ENCODE measurements around the gene PLA2G15.

PLA2G15 gene, protein sequence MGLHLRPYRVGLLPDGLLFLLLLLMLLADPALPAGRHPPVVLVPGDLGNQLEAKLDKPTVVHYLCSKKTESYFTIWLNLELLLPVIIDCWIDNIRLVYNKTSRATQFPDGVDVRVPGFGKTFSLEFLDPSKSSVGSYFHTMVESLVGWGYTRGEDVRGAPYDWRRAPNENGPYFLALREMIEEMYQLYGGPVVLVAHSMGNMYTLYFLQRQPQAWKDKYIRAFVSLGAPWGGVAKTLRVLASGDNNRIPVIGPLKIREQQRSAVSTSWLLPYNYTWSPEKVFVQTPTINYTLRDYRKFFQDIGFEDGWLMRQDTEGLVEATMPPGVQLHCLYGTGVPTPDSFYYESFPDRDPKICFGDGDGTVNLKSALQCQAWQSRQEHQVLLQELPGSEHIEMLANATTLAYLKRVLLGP

DNA sequence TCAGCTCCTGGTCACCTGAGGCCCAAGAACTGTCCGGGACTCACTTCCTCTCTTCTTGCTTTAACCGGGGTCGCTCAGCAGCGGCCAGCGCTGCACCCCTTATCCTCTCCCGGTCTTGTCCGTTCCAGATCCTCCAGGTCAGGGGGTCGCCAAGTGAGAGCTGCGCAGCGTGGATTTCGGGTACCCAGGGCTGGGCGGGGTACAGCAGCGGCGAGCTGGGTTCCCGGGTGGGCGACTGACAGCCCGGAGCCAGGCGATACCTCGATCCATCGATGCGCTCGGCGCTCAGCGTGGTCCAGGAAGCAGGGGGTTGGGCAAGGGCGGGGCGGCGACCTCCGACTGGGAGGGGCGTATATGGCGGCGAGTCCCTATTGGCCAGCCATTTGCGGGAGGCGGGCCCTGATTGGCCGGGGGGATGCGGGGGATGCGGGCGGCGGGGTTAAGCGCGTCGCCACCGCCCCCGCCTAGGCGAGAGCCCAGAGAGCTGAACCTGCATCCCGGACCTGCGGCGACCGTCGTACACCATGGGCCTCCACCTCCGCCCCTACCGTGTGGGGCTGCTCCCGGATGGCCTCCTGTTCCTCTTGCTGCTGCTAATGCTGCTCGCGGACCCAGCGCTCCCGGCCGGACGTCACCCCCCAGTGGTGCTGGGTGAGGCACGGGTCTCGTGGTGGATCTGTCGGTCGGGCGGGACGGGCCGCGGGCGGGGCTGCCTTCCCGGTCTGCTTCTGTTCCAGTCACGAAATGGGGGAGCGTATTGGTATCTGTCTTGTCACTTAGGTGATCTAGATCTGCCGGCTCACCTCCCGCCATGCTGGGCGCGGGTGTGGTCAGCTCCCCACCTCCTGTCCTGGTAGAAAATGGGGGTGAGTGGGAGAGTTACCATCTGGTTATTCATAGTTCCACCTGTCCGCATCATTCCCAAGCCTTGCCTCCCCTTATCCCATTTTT is at the start of gene PLA2G15:
Gene PLA2G15 (plus strand): TSS at position 471 of the 951 bp plus-strand sequence. CDS start 54 bp downstream, at position 525.
- peak; percentile 91 for DNase-seq (ENCODE audit: low read depth, low spot score)

DNA sequence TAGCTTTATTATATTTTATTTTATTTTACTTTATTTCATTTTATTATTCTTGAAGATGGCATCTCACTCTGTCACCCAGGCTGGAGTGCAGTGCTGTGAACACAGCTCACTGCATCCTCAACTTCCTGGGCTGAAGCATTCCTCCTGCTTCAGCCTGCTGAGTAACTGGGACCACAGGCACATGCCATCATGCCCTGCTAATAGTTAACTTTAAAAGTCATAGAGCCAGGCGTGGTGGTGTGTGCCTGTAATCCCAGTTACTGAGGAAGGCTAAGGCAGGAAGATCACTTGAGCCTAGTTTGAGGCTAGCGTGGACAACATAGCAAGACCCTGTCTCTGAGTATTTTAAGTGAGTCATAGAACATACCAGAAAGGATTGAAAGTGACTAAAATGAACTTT is 47.9 kb upstream of the PLA2G15 start:
- DNase-seq (ENCODE audit: low read depth, low spot score): no peak

GRCh38 chr16:68200088-68200783 is 44.9 kb upstream of the PLA2G15 start:
- DNase-seq (ENCODE audit: low read depth, low spot score): no peak

- no peak for DNase-seq (ENCODE audit: low read depth, low spot score)
Observed at GRCh38 chr16:68202091-68202519, 43.1 kb upstream of the PLA2G15 start.

- no peak for DNase-seq (ENCODE audit: low read depth, low spot score)
Observed at GRCh38 chr16:68206245-68206644, 38.9 kb upstream of the PLA2G15 start.

DNA sequence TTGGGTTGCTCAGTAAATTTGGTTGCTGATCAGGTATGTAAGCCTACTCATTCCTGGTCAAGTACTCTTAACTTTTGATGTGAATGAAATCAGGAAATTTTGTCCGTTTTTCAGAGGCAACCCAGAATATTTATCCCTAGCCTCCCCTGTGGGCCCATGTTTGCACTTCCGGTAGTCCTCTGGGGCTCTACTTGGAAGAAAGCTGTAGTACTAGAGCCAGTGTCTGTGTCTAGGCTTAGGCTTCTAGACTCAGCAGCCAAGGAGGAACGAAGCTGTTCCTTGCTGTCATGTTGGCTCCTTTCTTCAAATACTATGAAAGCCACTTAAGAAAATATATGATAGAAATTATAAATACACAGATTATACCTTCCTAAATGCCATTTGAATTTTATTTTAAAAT is 30.4 kb upstream of the PLA2G15 start:
- no peak for DNase-seq (ENCODE audit: low read depth, low spot score)

- no peak for DNase-seq (ENCODE audit: low read depth, low spot score)
Observed at GRCh38 chr16:68215302-68215701, 29.9 kb upstream of the PLA2G15 start.

DNA sequence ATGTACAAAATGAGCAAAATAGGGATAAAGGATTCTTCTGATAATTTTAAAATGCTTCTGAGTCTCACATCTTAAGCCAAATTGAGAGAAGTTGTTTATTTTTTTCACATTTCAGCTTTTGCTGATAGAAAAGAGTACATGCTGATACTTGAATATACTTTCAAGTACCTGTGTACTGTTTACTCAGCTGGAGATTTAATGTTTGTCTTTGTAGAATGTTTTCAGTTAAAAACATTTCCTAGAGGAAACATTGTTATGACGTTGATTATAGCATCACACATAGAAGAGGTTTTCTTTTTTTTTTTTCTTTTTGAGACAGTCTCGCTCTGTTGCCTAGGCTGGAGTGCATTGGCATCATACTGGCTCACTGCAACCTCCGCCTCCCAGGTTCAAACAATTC is 28.9 kb upstream of the PLA2G15 start:
- DNase-seq (ENCODE audit: low read depth, low spot score): no peak

- no peak for DNase-seq (ENCODE audit: low read depth, low spot score)
Observed at GRCh38 chr16:68217506-68217905, 27.7 kb upstream of the PLA2G15 start.

- no peak for DNase-seq (ENCODE audit: low read depth, low spot score)
Observed at GRCh38 chr16:68219725-68220351, 25.3 kb upstream of the PLA2G15 start.

DNA sequence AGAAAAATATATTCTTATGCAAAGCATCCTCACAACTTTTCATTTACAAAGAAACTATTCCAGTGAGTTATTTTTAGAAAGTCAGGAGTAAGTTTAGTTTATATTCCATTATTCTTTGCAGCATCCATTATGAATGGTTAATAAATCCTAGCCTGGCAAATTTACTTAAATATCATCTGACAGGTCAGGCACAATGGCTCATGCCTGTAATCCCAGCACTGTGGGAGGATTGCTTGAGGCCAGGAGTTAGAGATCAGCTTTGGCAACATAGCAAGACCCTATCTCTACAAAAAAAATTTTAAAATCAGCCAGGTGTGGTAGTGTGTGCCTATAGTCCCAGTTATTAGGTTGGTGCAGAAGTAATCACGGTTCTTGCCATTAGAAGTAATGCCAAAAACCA is 22.1 kb upstream of the PLA2G15 start:
- no peak for DNase-seq (ENCODE audit: low read depth, low spot score)

GRCh38 chr16:68226116-68226515 is 19.1 kb upstream of the PLA2G15 start:
- DNase-seq (ENCODE audit: low read depth, low spot score): no peak

GRCh38 chr16:68227183-68227793 is 17.9 kb upstream of the PLA2G15 start:
- no peak for DNase-seq (ENCODE audit: low read depth, low spot score)

GRCh38 chr16:68227850-68228553 is 17.2 kb upstream of the PLA2G15 start:
- no peak for DNase-seq (ENCODE audit: low read depth, low spot score)

GRCh38 chr16:68228652-68229051 is 16.5 kb upstream of the PLA2G15 start:
- no peak for DNase-seq (ENCODE audit: low read depth, low spot score)

DNA sequence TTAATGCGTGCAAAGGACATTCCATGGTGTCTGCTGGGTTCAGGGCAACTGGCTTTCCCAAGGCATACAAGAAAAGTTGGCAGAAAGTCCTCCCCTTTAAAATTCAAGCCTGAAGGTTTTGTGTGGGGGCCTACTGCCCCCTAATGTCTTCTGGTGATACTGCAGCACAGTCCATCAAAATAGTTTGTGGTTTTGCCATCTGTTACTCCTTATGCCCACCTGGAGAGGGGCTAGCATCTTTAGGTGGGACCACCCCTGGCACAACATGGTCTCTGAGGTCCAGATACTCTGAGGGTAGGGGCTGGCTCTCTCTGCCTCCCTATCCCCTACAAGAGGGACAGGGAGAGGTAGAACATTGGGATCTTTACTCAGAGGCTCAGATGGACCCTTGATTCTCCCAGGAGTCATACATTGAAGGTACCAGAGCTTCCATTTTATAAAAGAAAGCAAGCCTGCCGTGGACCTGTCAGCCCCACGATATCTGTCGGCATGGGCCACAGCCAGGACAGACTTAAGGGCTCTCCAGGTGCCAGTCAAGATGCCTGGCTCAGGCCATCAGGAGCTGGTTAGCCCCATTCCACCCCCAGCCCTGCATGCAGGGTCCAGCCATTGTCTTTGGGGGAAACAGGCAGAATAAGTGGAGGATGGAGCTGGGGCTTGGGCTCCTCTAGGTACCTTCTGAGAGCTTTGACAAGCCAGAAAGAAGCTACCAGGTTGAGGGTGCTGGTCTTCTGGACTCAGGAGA is 15.6 kb upstream of the PLA2G15 start:
- DNase-seq (ENCODE audit: low read depth, low spot score): no peak

GRCh38 chr16:68230176-68230571 is 15.0 kb upstream of the PLA2G15 start:
- no peak for DNase-seq (ENCODE audit: low read depth, low spot score)

GRCh38 chr16:68230956-68231355 is 14.2 kb upstream of the PLA2G15 start:
- no peak for DNase-seq (ENCODE audit: low read depth, low spot score)

DNA sequence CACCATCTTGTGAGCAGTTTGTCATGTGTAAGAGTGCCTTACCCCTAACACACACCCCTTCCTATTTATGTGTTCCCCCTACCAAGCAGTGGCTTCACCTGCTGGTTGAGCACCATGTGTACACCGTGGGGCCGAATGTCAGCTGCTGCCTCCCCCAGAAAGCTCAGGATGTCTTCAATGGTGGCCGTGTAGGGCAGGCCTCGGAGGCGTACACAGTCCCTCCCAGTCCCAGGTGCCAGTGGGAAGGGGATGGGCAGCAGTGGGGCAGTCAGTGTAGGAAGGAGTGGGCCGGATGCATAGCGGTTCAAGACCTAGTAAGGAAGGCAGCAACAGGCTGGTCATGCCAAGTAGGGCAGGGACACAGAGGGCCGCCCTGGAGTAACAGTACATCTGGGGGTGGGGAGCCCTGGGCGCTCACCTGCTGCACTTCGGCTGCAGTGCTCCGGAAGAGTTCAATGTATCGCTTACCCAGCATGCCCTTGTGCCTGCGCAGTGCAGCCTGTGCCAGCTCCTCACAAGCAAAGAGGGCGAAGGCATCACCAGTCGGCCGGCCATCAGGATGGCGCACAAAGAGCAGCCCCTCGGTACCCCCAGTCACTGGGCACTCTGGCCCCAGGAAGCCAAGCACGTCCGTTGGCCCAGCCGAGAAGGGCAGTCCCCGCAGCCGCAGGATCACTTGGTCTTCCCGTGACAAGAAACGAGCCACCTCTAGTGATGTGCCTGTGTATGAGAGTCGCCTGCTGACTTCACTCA is 13.6 kb upstream of the PLA2G15 start:
- no peak for DNase-seq (ENCODE audit: low read depth, low spot score)

Measured in activated naive CD8-positive, alpha-beta T cell treated with anti-CD3 and anti-CD28 coated beads, Interleukin-2, amount 50 U/mL, for 16 hours (primary cell).